HCEC 1CT (cell line): ENCODE results near the gene NIPAL4.
"Not testable (repeated sequence)": the region's sequence is repeated elsewhere in the genome, so short reads cannot be mapped to it uniquely, and the experiment has no call there.

Experiments
- DNase-seq: peaks from one replicate; pipeline ENCODE4 v3.0.0-alpha.2; 2017

NIPAL4 gene

DNA sequence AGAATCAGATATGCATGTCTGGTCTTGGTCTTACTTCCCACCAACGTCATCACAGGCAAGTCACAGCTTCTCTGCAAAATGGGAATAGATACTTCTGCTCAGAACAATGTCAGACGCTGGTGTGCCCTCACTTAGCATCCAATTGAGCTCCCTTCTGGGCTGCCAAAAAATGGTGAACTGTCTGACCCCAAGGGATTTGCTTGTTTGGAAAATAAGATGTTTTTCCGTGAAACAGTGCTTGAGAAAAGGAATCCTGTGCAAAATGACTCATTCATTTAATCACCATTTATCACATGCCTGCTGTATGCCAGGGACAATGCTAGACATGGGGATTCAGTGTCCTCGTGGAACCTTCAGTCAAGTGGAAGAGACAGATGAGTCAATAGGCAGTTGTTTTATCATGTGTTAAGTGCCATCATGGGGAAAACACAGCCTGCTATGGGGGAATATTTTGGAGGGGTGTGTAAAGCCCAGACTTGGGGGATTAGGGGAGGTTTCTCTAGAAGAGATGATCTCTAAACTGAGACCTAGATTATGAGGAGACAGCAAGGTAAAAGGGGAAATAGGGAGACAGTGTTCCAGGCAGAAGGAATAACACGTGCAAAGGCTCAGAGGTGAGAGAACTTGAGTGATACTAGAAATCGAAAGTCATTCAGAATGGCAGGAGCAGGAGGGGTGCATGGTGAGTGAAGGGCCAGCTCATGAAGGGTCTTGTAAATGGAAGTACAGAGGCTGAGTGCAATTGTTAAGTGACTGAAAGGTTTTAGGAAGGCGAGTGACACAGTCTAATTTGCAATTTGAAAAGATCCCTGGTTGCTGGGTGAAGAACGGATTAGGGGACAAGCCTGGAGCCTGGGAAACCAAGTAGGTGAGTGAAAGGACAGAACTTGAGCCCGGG, 3.9 kb downstream of the NIPAL4 start:
- DNase-seq: peak; percentile 79

DNA sequence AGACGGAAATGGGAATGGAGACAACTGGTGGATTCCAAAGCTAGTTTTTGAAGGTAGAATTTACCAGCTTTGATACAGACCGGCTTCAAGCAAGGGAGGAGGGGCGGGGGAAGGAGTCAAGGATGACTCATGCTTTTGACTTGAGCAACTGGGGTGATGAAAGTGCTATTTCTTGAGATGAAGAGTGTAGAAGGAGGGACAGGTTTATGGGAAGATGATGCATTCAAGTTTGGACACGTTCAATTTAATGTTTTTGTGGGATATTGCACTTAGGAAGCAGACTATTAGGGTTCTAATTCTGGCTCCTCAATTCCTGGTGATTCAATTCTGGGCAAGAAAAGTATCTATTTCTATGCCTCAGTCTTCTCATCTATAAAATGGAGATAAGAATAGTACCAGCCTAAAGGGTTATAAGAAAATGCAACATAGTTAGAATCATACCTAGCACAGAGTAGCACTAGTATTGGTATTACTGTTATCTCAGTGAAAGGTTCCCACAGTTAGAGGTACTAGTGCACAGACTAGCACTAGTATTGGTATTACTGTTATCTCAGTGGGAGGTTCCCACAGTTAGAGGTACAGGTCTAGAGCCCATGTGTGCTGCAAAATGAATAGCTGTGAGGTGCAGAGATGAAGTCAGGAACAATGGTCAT, 4.6 kb downstream of the NIPAL4 start:
- peak; percentile 92 for DNase-seq

DNA sequence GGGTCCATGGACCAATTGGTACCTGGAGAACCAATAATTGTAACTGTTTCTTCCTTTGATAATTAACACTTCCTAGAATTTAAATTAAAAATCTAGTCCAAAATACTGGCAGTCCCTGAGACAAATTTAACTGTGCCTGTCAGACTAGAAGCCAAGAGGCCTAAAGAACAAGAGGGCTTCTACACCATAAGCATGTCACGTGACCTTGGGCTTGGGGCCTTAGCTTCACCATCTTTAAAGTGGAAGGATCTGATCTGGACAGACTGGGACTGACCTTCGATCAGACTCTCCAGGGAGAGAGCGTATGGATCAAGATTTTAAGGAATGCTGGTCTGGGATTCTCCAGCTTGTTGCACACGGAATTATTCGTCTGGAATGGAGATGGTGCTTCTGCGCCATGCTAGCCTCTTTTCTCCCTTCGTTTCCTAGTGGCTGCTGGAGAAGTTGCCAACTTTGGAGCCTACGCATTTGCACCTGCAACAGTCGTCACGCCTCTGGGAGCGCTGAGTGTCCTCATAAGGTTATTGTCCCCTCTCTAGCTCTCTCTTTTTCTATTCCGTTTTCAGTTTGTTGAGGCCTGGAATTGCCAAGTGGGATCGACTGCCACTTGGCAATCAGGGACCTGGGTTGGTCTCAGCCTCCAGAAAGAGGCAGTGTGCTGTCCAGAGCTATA, 8.4 kb downstream of the NIPAL4 start:
- no peak for DNase-seq

DNA sequence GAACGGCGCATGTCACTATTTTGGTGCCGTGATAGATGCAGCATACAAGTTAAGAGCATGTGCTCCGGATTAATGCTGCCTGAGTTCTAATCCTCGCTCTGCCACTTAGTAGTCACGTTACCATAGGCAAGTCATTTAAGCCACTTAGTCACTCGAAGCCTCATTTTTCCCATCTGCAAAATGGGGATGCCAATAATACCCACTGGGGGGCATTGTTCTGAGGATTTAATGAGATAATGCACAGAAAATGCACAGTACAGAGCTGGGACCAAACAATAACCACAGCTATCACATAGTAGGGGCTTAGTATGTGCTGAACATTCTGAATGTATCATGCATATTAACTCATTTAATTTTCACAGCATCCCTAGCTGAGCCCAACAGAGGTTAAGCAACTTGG, 9.1 kb downstream of the NIPAL4 start:
- no peak for DNase-seq

DNA sequence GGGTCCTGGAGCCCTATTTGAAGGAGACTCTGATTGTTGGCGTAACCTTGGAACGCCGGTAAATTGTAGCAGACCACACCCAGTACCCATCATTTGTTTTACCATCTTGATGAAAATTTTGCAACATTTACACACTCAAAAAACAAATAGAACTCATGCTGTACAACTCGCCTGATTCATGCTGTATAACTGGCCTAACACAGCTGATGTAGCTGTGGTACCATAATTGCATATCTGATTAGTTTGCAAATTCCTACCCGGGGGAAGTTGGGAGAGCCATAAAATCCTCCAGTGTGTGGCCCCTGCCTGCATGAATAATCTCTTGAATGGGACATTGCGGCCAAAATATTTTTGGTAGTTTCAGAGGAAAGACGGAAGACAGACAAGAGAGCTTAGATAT, 9.7 kb downstream of the NIPAL4 start:
- DNase-seq: no peak

DNA sequence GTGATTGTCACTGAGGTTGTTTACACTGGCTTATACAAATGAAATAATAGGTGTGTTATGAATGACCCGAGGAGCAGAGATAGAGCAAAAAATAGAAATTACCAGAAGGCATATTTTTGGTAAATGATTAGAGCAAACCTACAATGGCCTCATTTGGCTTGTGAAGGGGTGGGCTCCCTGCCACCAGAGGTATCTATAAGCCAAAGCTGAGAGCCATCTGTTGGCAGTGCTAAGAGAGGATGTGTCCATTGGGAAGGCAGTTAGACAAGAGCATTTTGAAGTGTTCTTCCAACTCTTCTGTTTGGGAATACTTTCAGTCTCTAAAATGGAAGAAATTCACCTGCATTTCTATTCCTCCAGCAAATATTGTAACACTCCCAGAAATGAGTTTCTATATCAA, 10.6 kb downstream of the NIPAL4 start:
- DNase-seq: no peak

DNA sequence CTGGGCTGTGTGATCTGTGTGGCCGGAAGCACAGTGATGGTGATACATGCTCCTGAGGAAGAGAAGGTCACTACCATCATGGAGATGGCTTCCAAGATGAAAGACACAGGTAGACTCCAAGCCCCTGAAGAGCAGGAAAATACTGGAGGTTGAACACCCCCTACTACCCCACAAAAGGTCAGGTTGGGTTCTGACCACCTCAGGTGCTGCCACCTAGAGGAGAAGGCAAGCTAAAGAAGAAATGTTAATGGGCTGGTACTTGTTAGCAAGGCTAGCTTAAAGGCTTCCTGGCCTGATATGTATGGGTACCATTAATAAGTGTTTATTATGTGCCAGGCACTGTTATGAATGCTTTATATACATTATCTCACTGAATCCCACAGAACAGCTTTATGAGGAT, 11.7 kb downstream of the NIPAL4 start:
- DNase-seq: peak; percentile 39

DNA sequence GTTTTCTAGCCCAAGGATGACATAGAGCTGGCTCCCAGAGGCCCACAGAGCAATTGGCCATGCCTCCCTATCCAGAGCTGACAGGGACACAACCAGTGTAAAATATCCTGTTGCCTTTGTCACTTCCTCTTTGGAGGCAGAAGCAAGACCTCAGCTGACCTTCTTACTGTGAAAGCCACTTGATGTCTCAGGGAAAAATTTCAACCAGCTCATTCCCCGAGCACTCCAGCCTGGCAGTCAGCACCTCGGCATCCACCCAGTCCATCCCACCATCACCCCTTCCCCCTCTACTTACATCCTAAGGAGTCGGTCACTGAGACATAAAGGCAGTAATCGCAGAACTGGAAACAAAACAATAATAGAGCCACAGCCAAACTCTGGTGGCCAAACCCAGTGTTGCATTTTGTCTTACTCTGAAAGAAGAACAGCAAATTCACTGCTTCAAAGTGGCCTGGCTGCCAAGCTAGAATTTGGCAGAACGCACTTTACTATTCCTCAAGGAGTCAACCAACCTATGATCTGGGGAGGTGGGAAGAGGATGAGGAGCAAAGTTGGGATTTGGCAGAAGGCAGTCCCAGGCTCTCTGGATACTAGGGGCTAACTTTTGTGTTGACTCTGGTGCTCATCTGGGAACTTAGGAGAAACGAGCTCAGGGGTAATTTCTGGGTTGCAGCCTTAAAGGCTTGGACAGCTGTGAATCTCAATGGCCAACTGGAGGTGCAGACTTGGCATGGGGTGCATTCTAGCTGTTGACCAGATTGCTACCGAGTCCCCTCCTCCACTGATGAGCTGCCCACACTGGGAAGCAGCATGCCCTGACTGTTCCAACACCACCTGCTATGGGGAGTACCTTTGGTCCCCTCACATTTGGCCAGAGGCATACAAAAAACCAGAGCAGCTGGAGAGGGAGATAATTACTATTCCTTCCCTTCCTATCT, 13.6 kb downstream of the NIPAL4 start:
- DNase-seq: peak; percentile 21

DNA sequence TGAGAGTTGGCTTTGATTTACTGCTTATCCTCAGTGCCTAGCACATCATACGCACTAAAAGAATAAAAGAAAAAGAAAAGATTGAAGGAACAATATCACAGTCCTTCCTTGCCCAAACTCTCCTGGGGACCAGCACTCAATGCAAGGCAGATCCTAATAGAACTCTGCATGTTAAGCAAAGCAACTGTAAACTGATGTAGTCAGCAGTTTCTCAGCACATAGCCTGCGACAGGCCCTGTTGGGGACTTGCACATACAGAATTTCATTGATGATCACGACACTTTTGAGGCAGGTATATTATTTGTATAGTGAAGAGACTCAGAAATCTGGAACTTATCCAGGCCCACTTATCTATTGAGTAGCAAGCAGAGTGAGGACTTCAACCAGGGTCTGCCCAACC, 15.4 kb downstream of the NIPAL4 start:
- no peak for DNase-seq

DNA sequence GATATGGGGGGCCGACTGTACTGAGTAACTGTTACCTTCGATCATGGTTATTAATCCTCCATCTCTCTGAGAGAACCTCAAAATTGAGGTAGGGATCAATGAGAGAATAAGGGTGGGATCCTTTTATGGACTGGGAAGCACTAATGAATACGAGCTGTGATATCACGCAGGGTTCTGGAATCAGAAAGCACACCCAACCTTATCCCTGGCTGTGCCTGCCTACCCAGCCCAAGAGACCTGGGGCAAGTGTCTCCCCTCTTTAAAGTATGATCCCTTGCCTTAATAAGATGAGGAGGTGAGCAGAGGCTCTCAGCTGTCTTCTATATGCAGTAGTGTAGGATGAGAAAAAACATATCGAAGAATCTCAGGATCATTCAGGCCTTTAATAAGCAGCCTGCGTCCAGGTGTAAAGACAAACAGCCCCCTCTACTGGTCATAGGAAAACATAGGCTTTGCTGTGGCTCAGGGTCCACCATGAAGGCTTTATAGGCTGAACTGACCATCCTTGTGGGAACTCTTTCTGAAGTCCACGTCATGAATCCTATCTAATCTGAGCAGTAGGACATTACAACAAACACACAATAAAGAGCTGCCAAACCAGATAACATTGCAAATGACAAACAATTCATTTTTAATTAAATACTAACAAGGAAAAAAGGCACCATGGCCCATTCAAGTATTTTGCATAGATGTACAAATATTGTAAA, 16.8 kb downstream of the NIPAL4 start:
- peak; percentile 74 for DNase-seq

DNA sequence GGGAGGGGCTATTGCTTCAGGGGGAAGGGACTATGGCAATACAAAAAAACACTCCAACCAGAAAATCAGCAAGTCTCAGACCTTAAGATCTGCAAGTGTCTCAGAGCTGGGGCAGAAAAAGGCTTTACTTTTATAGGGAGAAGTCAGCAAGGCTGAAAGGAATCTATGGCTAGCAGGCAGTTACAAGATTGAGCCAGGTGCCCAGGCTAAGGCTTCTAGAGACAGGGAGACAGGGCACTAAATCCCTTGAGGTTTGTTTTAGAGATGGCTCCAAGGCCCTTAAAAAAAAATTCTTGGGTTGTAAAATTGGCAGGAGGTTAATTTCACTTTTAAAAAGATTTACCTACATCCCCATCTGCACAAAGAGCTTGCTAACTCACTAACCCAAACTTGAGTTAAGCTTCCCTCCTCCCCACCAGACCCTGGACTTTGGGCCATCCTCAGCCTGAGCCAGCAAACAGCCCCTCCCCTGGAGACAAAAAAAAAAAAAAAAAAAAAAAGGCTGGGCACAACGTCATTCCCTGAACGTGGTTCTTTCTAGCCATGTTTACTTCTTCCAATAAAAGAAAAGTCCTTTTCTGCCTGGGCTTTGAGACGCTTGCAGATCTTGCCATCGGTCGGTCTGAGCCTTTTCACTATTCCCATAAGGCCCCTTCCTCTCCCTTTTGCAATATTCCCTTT, 17.9 kb downstream of the NIPAL4 start:
- DNase-seq: no peak

DNA sequence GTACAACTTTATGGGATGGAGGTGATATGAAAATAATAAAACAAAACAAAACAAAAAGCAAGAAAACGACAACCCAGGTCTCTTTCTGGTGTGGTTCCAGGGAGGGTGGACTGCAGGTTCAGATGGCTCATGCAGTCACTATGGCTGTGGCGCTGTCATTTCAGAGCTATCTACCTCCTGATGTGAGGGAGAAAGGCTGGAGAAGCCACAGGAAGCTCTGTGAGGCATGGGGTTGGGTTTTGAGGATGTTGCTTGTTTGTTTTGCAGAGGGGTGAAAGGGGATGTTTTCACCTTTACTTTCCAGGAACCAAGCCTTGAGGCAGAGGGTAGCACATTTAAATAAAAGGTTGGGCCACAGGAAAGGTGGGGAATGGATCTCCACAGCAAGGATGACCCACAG, 18.7 kb downstream of the NIPAL4 start:
- no peak for DNase-seq

DNA sequence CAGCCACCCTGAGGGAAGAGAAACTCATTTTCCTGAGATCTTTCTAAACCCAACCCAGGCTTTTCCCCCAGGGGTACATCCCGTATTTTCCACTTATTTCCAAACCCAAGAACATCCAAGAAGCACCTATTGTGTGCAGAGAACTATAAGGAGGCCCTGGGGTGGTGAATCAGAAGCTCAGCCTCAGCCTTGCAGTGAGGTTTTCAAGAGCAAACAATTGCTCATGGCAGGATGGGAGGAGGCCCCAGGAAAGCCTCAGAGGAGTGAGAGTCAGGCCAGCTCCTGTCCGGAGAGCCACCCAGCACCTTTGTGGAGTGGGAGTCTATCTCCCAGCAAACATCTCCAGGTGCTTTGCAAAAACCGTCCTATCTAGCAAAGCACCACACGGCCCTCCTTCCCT, 19.2 kb downstream of the NIPAL4 start:
- DNase-seq: no peak

DNA sequence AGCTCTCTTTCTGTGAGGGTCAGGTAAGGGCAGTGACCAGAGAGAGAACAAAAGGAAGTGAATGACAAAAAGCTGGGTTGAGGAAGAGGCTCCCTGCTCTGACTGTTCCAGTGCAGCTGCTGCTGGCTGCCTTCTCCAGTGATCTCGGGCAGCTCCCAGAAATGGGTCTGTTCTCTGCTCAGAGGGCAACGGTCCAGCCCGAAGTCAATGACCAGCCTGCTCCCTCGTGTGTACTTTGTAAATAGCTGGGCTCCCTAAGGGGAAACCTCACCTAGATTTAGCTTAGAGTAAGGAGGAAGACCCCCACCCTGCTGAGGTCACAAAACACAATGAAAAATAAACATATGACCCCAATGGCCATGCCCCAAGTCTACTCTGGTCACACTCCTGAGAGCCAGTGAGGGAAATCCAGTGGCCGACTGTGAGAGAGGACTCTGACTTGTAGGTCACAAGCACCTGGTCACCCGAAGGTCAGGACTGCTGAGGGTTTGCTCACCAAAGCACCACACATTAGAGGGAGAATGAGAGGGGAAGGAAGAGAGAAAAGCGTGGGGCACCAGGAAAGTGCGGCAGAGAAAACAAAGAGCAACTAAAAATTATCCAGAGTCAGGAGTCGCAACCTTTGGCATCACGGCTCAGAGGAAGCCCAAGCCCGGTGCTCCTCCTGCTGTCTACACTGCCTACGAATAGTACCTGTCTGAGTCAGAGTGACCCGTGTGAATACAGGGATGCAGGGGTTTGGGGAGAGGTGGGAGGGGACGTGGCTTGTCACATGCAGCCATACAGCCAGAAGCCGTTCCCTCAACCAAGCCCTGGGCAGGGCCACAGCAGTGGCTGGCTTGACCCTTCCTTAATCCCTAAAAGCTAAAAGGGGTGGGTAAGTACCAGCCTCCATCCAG, 19.8 kb downstream of the NIPAL4 start:
- DNase-seq: no peak

DNA sequence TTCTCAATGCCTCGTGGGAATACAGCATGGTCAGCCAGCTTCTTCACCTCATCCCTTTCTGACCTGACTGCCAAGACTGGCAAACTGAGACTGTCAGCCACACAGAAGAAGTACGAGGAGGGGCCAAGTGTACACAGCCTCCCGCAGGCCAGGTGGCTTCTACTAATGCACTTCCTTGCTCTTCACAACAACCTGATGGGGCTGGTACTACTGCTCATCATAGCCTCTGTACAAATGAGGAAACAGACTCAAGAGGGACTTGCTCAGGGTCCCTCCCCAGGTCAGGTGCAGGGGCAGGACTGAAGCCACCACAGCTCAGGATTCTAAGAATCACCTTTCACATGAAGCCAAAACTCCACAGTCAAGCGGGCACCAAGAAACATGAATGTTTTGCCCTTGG, 21.3 kb downstream of the NIPAL4 start:
- no peak for DNase-seq

DNA sequence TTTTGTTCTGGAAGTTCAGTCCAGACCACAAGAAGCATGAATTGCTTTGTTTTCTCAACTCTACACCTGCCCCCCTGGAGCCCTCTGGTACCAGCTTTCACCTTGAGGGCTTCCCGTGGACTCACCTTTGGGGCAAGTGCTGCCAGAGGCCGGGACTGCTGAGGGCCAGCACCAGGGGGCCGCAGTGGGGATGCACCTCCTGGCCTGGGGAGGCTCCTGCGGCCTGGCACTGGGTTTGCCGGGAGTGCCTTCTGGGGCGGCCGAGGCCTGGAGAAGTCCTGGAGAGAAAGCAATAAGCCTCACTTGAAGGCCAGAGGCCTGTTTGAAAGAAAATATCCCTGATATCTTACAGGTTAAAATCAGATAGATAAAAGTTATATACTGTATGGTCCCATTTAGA, 21.7 kb downstream of the NIPAL4 start:
- DNase-seq: no peak

DNA sequence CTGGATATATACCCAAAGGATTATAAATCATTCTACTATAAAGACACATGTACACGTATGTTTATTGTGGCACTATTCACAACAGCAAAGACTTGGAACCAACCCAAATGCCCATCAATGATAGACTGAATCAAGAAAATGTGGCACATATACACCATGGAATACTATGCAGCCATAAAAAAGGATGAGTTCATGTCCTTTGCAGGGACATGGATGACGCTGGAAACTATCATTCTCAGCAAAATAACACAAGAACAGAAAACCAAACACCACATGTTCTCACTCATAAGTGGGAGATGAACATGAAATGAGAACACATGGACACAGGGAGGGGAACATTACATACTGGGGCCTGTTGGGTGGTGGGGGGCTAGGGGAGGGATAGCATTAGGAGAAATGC, 22.7 kb downstream of the NIPAL4 start:
- not testable (repeated sequence) for DNase-seq

DNA sequence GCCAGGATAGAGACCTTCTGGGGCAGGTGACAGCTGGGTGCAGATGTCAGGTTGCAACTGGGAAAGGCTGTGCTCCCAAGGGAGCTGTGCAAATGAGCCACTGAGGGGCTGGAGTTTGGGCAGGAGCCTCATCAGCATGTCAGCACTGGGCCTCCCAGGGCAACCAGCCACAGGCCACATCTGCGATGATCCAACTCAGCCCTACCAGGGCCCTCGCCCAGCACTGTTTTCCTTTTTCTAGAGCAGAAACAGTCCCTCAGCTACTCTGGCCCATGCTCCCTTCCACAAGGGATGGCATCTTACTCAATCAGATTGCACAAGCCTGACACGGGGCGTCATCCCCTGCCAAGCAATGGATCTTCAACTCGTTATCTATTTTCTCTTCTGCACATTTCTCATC, 24.8 kb downstream of the NIPAL4 start:
- no peak for DNase-seq

DNA sequence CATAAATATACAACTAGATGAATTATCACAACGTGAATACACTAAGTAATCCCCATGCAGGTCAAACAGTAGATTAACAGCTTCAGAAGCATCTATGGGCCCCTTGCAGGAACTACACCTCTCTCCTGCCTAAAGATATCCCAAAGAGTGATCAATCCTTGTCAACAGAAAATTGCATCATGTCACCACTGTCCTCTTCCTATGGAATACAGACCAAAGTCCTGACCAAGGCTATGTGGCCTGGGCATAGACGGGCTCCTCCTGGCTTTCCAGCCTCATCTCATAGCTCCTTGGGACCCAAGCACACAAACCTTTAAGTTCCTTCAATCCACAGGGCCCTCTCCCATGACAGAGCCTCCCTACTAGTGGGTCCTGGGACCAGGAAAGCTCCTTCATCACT, 25.3 kb downstream of the NIPAL4 start:
- no peak for DNase-seq

DNA sequence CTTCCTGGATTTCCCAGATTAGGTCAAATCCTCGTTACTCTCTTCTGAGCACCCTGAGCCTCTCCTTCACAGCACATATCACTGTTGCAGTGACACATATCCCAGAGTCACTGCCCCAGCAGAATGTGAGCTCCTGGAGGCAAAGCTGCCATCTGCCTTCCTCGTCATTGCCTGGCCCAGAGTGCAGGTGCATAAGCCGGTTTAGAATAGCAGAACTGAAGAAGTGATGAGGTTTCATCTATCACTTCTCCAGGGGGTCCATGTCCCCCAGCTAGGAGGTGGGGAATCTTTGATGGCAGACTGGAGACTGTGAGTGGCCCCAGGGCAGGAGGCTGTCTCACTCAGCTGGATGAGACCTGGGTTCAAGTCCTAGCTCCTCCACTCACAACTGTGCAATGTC, 25.8 kb downstream of the NIPAL4 start:
- no peak for DNase-seq
